HG02798 (cell line): ENCODE measurements around the gene TUSC2.
A peak's percentile ranks its signal among the peaks of the same experiment; 100 is the strongest.
"Not testable (repeated sequence)": the region's sequence is repeated elsewhere in the genome, so short reads cannot be mapped to it uniquely, and the experiment has no call there.

Experiments
- ATAC-seq: cut with Tn5 transposase; IDR thresholded peaks from one replicate; pipeline ENCODE4 v1.9.1; 2021; ENCODE audit warnings: mild to moderate bottlenecking; ENCODE audit not compliant: unreplicated experiment, poor library complexity

Gene TUSC2

GRCh38 chr3:50297896-50298725 lies 29.9 kb downstream of the TUSC2 start:
- ATAC-seq = no peak

- no peak for ATAC-seq
Measured at GRCh38 chr3:50297384-50297775, 30.6 kb downstream of the TUSC2 start.

DNA sequence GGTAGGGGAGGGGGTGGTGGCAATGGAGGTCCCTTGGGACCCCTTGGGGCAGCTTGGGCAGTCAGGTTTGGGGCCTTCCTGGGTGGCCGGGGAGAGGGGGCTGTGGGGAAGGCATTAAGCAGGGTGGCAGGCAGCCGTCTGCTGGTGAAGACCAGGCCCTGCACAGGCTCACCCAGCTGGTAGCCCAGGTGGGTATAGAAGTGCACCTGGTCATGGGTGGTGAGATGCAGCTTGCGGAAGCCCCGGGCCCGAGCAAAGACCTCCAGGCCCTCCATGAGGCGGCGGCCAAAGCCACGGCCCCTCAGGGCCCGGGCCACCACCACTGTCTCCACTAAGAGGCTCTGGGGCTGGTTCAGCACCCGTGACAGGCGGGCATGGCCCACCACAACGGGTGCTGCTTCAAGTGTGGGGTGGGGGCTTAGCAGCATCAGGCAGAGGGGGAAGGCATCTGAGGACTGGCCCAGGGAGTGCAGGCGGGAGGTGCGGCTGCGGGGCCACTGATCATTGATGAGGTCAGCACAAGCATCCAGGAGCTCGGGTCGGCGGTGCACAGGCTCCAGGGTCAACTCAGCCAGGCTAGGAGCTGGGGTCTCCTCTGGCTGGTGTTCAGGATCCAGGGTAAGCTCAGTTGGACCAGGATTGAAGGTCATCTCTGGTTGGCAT lies 31.2 kb downstream of the TUSC2 start:
- no peak for ATAC-seq

- no peak for ATAC-seq
Measured at GRCh38 chr3:50295553-50296431, 32.2 kb downstream of the TUSC2 start.

DNA sequence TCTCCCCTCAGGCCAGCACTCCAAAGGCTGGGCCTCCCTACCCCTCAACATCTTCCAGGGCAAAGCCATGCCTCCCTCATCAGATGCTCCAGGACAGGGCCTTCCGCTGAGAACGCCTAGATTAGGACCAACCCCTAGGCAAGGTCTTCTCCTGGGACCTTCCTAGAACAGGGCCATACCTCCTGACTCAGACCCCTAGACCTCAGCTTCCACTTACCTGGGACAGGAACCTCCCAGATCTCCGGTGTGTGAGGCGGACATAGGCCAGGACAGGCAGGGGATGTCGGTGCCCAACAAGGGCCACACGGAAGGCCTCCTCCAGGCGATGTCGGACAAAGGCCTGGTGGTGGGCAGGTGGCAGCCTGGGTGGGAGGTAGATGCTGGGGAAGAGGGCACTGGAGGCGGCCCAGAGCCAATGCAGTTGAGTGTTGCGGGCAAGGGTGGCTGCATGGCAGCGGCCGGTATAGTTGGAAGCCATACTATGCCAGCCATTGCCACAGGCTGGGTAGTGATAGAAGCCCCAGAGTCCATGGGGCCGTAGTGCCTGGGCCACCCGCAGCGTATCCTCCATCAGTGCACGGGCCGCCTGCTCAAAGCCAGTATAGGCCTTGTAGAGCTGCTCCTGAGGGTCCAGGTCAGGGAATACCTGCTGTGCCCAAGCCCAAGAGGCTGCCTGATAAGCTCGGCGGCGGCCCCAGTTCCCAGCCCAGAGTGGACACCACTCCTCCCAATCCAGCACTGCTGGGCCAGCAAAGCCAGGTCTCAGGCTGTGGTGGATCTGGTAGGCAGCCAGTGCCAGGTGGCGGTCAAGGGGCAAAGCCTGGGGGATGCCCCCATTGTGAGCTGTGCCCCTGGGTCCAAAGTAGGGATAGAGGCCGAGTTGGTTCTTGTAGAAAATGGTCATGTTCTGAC lies 33.3 kb downstream of the TUSC2 start:
- no peak for ATAC-seq

DNA sequence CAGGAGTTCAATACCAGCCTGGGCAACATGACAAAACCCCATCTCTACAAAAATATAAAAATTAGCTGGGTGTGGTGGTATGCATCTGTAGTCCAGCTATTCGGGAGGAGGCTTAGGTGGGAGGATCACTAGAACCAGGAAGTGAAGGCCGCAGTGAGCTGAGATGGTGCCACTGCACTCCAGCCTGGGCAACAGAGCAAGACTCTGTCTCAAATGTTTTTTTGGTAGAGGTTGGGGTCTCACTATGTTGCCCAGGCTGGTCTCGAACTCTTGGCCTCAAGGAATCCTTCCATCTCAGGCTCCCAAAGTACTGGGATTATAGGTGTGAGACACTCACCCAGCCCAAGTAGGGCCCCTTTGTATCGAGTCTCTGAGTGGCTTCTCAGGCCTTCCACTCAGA lies 33.9 kb downstream of the TUSC2 start:
- no peak for ATAC-seq

DNA sequence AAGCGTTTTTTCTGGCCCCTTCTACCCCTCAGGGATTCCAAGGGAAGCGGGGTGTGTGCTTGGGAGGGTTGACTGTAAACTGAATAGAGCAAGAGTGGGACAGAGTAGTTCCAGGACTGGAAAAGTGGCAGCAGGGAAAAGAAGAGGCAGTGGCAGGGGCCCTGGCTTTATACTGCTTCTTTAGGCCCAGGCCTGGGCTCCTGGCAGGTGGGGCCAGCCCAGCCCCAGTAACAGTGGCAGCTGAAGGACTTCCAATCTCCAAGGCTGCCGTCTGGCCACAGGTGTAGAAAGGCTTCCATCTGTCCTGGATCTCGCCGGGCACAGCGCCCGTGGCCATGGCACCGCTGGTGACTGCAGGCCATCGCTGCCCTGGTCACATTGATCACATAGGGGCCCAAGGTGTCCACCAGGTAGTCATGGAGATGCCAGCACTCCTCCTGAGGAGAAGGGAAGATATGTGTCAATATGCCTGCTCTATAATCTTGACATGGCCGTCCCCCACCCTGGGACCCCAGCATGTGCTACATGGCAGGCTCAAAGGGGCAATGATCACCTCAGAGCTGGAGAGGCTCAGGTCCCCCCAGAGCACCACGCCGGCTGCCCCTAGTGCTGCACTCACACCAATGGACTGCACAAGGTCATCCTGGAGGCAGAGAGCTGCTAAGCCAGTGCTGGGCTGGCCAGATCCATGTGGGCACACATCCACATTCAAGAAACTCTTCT lies 34.8 kb downstream of the TUSC2 start:
- ATAC-seq = no peak

DNA sequence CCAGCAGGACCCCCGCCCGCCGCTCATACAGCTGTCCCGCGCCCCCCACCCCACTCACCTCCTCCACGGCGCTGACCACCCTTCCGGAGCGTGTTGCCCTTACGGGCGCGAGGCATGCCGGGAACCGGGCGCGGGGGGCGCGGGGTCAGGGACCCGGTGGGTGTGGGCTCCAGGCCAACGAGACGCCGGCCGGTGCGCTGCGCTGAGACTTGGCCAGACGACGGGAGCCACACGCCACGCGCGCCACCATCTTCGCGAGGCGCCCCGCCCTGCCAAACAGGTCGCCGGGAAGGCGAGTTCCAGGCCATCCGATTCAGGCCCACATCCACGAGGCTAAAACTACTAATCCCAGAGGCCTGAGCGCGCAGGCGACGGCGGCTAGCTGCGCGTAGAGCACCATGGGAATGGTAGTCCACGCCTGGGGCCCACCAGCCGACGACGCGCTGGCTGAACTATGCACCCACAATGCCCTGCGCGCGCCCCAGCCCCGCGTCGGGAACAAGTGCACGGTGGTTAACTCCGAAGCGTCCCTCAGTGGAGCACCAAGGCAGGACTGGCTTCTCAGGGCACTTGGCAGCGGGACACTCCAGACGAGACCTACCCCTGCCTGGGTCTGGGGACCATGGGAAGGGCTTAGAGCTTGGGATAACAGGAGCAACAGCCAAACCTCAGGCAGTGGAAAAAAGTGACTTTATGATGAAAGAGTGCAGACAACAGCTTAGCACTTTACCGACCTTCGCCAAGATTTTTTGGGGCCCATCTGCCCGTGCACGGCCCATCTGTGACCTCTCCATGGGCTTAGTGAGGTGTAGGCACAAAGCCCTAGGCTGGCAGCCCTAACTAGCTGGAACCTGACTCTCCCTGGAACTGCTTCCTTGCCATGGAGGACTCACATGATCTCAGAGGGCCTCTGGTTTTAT lies 35.6 kb downstream of the TUSC2 start, which contains the start of gene IFRD2:
Gene IFRD2 (minus strand): TSS at position 271 of the 920 bp plus-strand sequence. CDS start 155 bp downstream, at position 116.
- ATAC-seq = peak; percentile 96

GRCh38 chr3:50290161-50290641 lies 37.8 kb downstream of the TUSC2 start:
- ATAC-seq = no peak

GRCh38 chr3:50289130-50289529 lies 38.9 kb downstream of the TUSC2 start:
- no peak for ATAC-seq

DNA sequence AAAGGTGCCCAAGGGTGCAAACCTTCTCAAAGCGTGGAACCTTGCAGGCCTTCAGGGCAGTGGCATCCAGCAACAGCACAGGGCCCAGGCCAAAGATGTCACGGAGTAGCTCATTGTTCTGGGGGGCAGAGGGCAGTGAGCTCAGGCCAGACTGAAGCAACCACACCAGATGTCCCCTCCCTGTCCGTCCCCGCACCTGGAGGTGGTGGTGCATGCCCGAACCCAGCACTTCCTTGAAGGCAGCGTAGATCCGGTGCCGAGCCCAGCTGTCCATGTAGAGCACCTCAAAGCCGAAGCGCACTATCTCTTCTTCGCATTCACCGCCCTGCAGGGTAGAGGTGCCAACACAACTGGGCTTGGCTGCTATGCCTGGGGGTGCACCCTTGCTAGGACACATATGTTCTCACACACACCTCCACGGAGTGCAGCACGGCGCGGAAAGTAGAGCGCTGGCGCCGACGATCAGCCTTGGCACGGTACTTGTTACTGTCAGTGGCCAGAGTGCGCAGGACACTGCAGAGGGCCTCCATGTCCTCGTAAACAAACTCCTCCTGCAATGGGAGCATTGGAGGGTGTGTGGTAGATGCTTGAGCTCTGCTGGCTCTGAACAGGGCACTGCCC lies 39.5 kb downstream of the TUSC2 start:
- ATAC-seq = no peak

DNA sequence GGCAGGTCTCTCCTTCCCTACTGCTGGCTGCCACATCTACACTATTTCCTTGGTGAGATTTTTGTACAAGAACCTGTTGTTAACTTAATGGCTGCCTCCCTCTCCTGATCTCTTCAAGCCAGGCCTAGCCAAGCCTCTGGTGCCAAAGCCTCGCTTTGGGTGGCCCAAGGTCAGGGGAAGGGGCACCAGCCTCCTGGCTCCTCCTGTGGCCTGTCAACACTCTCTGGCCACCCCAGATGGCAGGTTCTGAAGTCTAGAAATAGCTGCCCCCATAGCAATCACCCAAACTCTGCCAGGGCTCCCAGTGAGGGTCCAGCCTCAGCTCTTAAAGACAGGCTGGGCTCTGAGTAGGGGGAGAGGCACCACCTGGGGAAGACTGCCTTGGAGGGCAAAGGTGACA lies 40.8 kb downstream of the TUSC2 start:
- ATAC-seq = no peak

DNA sequence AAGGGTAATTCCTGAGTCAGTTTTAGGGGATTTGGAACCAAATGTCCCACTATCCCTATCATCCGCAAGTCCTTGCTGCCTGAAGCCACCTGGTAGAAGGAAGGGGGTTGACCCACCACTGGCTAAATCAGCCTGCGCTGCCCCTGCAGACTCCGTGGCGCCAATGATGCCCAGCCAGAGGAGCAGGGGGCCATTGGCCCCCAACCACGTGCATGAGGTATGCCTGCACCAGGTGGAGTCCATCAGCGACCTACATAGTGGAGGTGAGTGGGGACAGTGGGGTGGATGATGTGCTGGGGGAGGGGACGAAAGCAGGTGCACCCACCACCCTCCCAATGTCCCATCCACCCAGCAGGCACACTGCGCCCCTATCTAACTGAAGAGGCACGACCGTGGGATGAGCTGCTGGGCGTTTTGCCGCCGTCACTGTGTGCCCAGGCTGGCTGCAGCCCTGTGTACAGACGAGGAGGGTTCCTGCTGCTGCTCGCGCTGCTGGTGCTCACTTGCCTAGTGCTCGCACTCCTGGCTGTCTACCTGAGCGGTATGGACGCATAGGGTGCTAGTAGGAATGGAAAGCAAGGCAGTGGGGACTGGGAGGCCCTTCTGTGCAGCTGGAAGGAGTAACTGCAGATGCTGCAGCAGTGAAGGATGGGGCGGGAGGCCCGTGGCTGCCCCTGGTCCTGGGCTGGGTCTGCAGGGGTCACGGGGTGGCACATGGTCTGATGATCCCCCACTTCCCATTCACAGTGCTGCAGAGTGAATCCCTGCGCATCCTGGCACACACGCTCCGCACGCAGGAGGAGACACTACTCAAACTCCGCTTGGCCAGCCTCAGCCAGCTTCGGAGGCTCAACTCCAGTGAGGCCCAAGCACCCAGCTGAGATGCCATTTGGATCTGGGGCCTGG lies 41.4 kb downstream of the TUSC2 start:
- ATAC-seq = no peak

DNA sequence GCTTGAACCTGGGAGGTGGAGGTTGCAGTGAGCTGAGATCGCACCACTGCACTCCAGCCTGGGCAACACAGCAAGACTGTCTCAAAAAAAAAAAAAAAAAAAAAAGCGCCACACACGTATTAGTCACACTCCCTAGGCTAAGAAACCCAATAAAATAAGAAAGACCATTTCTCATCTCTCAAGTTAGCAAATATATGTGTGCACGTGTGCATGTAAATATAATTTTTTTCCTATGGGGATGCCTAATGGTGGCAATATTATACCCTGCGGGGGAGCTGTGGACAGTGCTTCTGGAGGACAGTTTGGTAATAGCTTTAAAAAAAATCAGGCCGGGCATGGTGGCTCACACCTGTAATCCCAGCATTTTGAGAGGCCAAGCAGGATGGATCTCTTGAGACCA lies 43.9 kb downstream of the TUSC2 start:
- ATAC-seq = not testable (repeated sequence)

DNA sequence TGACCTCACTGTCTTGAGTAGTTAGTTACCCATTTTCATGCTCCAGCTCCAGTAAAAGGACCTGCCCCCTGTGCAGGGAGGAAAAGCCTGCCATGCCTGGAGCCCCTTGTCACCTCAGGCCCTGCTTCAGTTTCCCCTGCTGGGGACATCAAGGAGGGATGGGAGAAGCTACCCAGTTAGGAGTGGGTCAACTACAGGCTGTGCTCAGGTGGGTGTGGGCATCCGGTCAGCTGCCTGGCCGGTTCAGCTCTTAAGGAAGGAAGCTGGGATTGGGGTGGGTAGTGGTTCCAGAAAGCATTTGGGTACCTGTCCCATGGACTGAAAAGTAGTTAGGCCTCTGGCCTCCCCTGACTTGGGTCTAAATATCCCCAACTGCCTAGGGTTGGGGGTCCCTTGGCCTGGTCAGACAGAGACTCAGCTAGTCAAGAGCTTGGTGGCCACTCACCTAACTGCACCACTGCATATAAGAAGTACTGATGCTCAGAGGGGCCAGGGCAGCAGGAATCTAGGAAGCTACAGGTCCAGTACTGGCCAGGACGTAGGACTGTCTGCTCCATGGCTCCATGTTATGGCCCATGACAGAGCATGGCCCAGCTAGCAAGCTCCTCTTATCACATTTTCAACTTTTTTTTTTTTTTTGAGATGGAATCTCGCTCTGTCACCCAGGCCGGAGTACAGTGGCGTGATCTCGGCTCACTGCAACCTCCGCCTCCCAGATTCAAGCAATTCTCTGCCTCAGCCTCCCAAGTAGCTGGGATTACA lies 48.6 kb downstream of the TUSC2 start:
- no peak for ATAC-seq

DNA sequence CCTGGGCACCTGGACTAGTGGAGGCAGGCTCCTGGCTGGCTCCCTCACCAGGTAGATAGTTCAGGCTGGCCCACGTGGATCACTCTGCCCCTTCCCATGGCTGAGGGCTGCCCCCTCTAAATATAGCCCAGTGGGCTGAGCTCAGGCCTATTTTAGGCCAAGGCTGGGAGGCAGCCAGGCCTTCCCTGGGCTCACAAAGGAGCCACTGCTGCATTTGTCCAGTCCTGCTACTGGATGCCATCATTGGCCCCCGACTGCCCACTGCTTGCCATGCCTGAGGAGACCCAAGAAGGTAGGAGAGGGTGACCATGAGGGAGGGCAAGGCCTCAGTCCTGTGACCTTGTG lies 49.2 kb downstream of the TUSC2 start, which contains the start of gene LSMEM2:
Gene LSMEM2 (plus strand): TSS at position 208 of the 345 bp plus-strand sequence. CDS start 27 bp downstream, at position 235.
- no peak for ATAC-seq
